H9 (cell line): Measurements from ENCODE around the gene TRAPPC2. TPM values are rescaled to one million over a fixed set of nuclear protein-coding genes. Genes with fewer than 3 reads are reported as not detected.

Source experiments
- DNase-seq: peaks from one replicate; pipeline ENCODE4 v3.0.0-alpha.2; 2017
- H2AFZ ChIP-seq: one replicate; pipeline ENCODE4 v1.6.1; 2013; ENCODE audit warnings: mild to moderate bottlenecking, low read length, control low read depth, moderate library complexity
- H2AK5ac ChIP-seq: 2 replicates; pipeline ENCODE4 v1.6.1; 2013; ENCODE audit warnings: low read length, control low read depth, mixed read lengths; ENCODE audit not compliant: insufficient read length
- H2BK120ac ChIP-seq: one replicate; pipeline ENCODE4 v1.6.1; 2013; ENCODE audit warnings: low read depth, mild to moderate bottlenecking, low read length, control low read depth, inconsistent platforms; ENCODE audit not compliant: poor library complexity, severe bottlenecking
- H2BK12ac ChIP-seq: 2 replicates; pipeline ENCODE4 v1.6.1; 2013; ENCODE audit warnings: low read length, control low read depth, mixed read lengths, low read depth; ENCODE audit not compliant: insufficient read length
- H2BK15ac ChIP-seq: 2 replicates; pipeline ENCODE4 v1.6.1; 2013; ENCODE audit warnings: low read depth, low read length, control low read depth
- H2BK20ac ChIP-seq: one replicate; pipeline ENCODE4 v1.6.1; 2013; ENCODE audit warnings: low read depth, mild to moderate bottlenecking, low read length, control low read depth, inconsistent platforms; ENCODE audit not compliant: poor library complexity, severe bottlenecking
- H2BK5ac ChIP-seq: 2 replicates; pipeline ENCODE4 v1.6.1; 2013; ENCODE audit warnings: low read length, control low read depth, mixed read lengths; ENCODE audit not compliant: insufficient read length
- H3K14ac ChIP-seq: 2 replicates; pipeline ENCODE4 v1.6.1; 2013; ENCODE audit warnings: low read length, control low read depth; ENCODE audit not compliant: insufficient read depth
- H3K18ac ChIP-seq: 2 replicates; pipeline ENCODE4 v1.6.1; 2013; ENCODE audit warnings: low read depth, mild to moderate bottlenecking, mixed read lengths, low read length, control low read depth; ENCODE audit not compliant: insufficient read length
- H3K23ac ChIP-seq: 2 replicates; pipeline ENCODE4 v1.6.1; 2013; ENCODE audit warnings: low read length, control low read depth, mixed read lengths, low read depth; ENCODE audit not compliant: insufficient read length
- H3K23me2 ChIP-seq: 2 replicates; pipeline ENCODE4 v1.6.1; 2013; ENCODE audit warnings: low read depth, mild to moderate bottlenecking, mixed read lengths, low read length, control low read depth; ENCODE audit not compliant: insufficient read length, poor library complexity, severe bottlenecking
- H3K27ac ChIP-seq: 2 replicates; pipeline ENCODE4 v1.5.1; 2013; ENCODE audit warnings: low read length, control low read depth, mixed read lengths, low read depth; ENCODE audit not compliant: insufficient read length
- H3K27me3 ChIP-seq: 2 replicates; pipeline ENCODE4 v1.6.1; 2013; ENCODE audit warnings: low read length, control low read depth, inconsistent platforms; ENCODE audit not compliant: insufficient read depth
- H3K4ac ChIP-seq: 2 replicates; pipeline ENCODE4 v1.6.1; 2013; ENCODE audit warnings: low read depth, mild to moderate bottlenecking, control low read depth, inconsistent platforms, low read length, moderate library complexity
- H3K4me1 ChIP-seq: 2 replicates; pipeline ENCODE4 v1.6.1; 2013; ENCODE audit warnings: low read length, control low read depth, inconsistent platforms; ENCODE audit not compliant: insufficient read depth
- H3K4me2 ChIP-seq: 2 replicates; pipeline ENCODE4 v1.6.1; 2013; ENCODE audit warnings: low read length, control low read depth, mixed read lengths; ENCODE audit not compliant: insufficient read length, insufficient read depth
- H3K56ac ChIP-seq: 2 replicates; pipeline ENCODE4 v1.6.1; 2013; ENCODE audit warnings: low read depth, mild to moderate bottlenecking, mixed read lengths, low read length, control low read depth; ENCODE audit not compliant: insufficient read length
- H3K79me1 ChIP-seq: 2 replicates; pipeline ENCODE4 v1.6.1; 2013; ENCODE audit warnings: low read depth, mild to moderate bottlenecking, moderate library complexity, low read length, control low read depth, inconsistent platforms; ENCODE audit not compliant: insufficient read depth, poor library complexity, severe bottlenecking
- H3K79me2 ChIP-seq: 2 replicates; pipeline ENCODE4 v1.6.1; 2013; ENCODE audit warnings: low read length, control low read depth, inconsistent platforms; ENCODE audit not compliant: insufficient read depth
- H3K9ac ChIP-seq: 2 replicates; pipeline ENCODE4 v1.6.1; 2013; ENCODE audit warnings: low read length, control low read depth, mixed read lengths; ENCODE audit not compliant: insufficient read length; ENCODE audit errors: extremely low read depth
- H3K9me3 ChIP-seq: one replicate; pipeline ENCODE4 v1.6.1; 2013; ENCODE audit warnings: low read depth, low read length, inconsistent platforms; ENCODE audit not compliant: control insufficient read depth
- H3T11ph ChIP-seq: one replicate; pipeline ENCODE4 v1.6.1; 2013; ENCODE audit warnings: mild to moderate bottlenecking, low read length, control low read depth, inconsistent platforms
- H4K20me1 ChIP-seq: one replicate; pipeline ENCODE4 v1.6.1; 2013; ENCODE audit not compliant: control insufficient read depth, insufficient read length, insufficient read depth
- H4K5ac ChIP-seq: 2 replicates; pipeline ENCODE4 v1.6.1; 2013; ENCODE audit warnings: low read depth, mild to moderate bottlenecking, mixed read lengths, low read length, control low read depth; ENCODE audit not compliant: insufficient read length
- H4K8ac ChIP-seq: replicated peaks from 2 replicates; pipeline ENCODE4 v1.6.1; 2013; ENCODE audit warnings: low read length, control low read depth, mixed read lengths, low read depth; ENCODE audit not compliant: insufficient read length
- H4K91ac ChIP-seq: 2 replicates; pipeline ENCODE4 v1.6.1; 2013; ENCODE audit warnings: low read depth, mild to moderate bottlenecking, moderate library complexity, mixed read lengths, low read length, control low read depth; ENCODE audit not compliant: insufficient read length
- H3K27ac Mint-ChIP-seq, 3 experiments: 2 replicates in 2 of 3; 3 replicates in 1 of 3; pipeline ENCODE4 v1.8.0; 2020 to 2021; ENCODE audit warnings: mixed read lengths in 3 of 3, mild to moderate bottlenecking in 1 of 3, moderate library complexity in 1 of 3
- H3K27me3 Mint-ChIP-seq: 2 replicates; pipeline ENCODE4 v1.8.0; 2021; ENCODE audit warnings: low read depth, mild to moderate bottlenecking, moderate library complexity, mixed read lengths
- H3K36me3 Mint-ChIP-seq, 3 experiments: 2 replicates in 2 of 3; 3 replicates in 1 of 3; pipeline ENCODE4 v1.8.0; 2020 to 2021; ENCODE audit warnings: low read depth in 3 of 3, mixed read lengths in 3 of 3; ENCODE audit not compliant: insufficient read depth in 1 of 3
- H3K4me1 Mint-ChIP-seq, 2 experiments: 2 replicates each; pipeline ENCODE4 v1.8.0; 2020; ENCODE audit warnings: mixed read lengths in 2 of 2
- H3K4me3 Mint-ChIP-seq, 2 experiments: 2 replicates in 1 of 2; 3 replicates in 1 of 2; pipeline ENCODE4 v1.8.0; 2020 to 2021; ENCODE audit warnings: mild to moderate bottlenecking in 2 of 2, mixed read lengths in 2 of 2, moderate library complexity in 1 of 2
- H3K9me3 Mint-ChIP-seq, 2 experiments: 2 replicates in 1 of 2; 3 replicates in 1 of 2; pipeline ENCODE4 v1.8.0; 2020; ENCODE audit warnings: mild to moderate bottlenecking in 2 of 2, mixed read lengths in 2 of 2, moderate library complexity in 1 of 2
- whole genome bisulfite sequencing: extraction: QIAGEN DNeasy Blood & Tissue Kit; methylation state at CpG from one replicate; pipeline ENCODE4 v1.1.7; 2013; ENCODE audit warnings: missing lambda C conversion rate, low lambda C conversion rate, mixed read lengths; ENCODE audit not compliant: insufficient read length; ENCODE audit errors: extremely low coverage; 5-methylcytosine and 5-hydroxymethylcytosine counted together
- total RNA-seq: library from RNA; stranded (reverse); gene quantifications from 2 replicates; pipeline ENCODE4 v1.2.1, GENCODE V29; 2021
- TF ChIP-seq, protein P1 (sequence below): fragments of 200-600 bp; sonication (generic); conservative IDR thresholded peaks from 3 replicates; pipeline ENCODE4 v1.8.0; 2021; ENCODE audit warnings: antibody characterized with exemption, mild to moderate bottlenecking

TRAPPC2 gene
- total RNA-seq, 1 experiment from 2014 or later: 13.3 TPM

GRCh38 chrX:13752646-13753045 is 18.2 kb upstream of the TRAPPC2 start:
- peaks cover 10 to 12% of the 10 kb centered on the region in 2 experiments; a peak in 3 of 4 replicates for H3K4me1 Mint-ChIP-seq
- no peak overlapping the region for H2AFZ ChIP-seq

More at GRCh38 chrX:13752646-13753045, 18.2 kb upstream of the TRAPPC2 start:
- Histone ChIP-seq H4K20me1 (no peaks in the 10 kb centered on the region), H4K5ac (no peak overlapping the region), H4K91ac (no peak overlapping the region), H4K8ac (no peak overlapping the region), H3K4me1 (no peaks in the 10 kb centered on the region; the same call in 1 of the 2 replicates), H3K79me2 (0 out of 2 replicates have a peak, but pooled peaks cover 2% of the 10 kb centered on the region), H3K4me2 (no peak overlapping the region), H3K27ac (no peak overlapping the region), H2BK5ac (no peak overlapping the region), H3K4ac (no peak overlapping the region), H3K79me1 (no peaks in the 10 kb centered on the region), H2AK5ac (no peak overlapping the region), H3K14ac (no peak overlapping the region), H3K9ac (no peak overlapping the region), H3T11ph (no peak overlapping the region), H3K18ac (no peak overlapping the region), H3K23ac (no peak overlapping the region), H2BK120ac (no peak overlapping the region), H3K9me3 (no peaks in the 10 kb centered on the region), H2BK15ac (no peak overlapping the region), H3K27me3 (no peaks in the 10 kb centered on the region; the same call in 1 of the 2 replicates), H2BK12ac (no peak overlapping the region), H2BK20ac (no peak overlapping the region), H3K23me2 (no peaks in the 10 kb centered on the region), H3K56ac (no peak overlapping the region)
- TF ChIP-seq, protein P1, sequence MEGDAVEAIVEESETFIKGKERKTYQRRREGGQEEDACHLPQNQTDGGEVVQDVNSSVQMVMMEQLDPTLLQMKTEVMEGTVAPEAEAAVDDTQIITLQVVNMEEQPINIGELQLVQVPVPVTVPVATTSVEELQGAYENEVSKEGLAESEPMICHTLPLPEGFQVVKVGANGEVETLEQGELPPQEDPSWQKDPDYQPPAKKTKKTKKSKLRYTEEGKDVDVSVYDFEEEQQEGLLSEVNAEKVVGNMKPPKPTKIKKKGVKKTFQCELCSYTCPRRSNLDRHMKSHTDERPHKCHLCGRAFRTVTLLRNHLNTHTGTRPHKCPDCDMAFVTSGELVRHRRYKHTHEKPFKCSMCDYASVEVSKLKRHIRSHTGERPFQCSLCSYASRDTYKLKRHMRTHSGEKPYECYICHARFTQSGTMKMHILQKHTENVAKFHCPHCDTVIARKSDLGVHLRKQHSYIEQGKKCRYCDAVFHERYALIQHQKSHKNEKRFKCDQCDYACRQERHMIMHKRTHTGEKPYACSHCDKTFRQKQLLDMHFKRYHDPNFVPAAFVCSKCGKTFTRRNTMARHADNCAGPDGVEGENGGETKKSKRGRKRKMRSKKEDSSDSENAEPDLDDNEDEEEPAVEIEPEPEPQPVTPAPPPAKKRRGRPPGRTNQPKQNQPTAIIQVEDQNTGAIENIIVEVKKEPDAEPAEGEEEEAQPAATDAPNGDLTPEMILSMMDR: no peak
- Mint-ChIP-seq H3K27me3 (no peaks in the 10 kb centered on the region), H3K9me3 (peaks cover 13 to 26% of the 10 kb centered on the region in 2 experiments), H3K4me3 (no peak overlapping the region), H3K36me3 (peaks cover 9 to 64% (median 34%) of the 10 kb centered on the region in 3 experiments; a peak in 6 of 7 replicates), H3K27ac (no peak overlapping the region)
- no CpG with 5 or more reads among the region's 3 CpGs for WGBS
- no peak for DNase-seq
